HepG2 (cell line): ENCODE results near the gene AGAP1. TPM values are rescaled to one million over a fixed set of nuclear protein-coding genes. Genes with fewer than 3 reads are reported as not detected.

Experiments used
- ATAC-seq: fragments of 200-7000 bp; cut with Tn5 transposase; 3 replicates; pipeline ENCODE4 v1.9.1; 2020; ENCODE audit warnings: mild to moderate bottlenecking, moderate library complexity
- BruUV-seq: library from RNA; stranded (reverse); fragments of 400-500 nt; replicated peaks from 2 replicates; lab custom pipeline; 2021; lab: Mats Ljungman, UMichigan
- CTCF ChIA-PET: fragments of 300-600 bp; formaldehyde crosslinking; extraction: SDS; loops from one replicate; lab custom pipeline; 2021; ENCODE audit warnings: low total read pairs, inconsistent platforms, low intra/inter-chr PET ratio; lab: Yijun Ruan, JAX
- POLR2A ChIA-PET: fragments of 350-600 bp; sonication (Branson Sonifier 250); formaldehyde crosslinking; loops from one replicate; lab custom pipeline; 2020; ENCODE audit warnings: antibody characterized with exemption, inconsistent platforms; lab: Yijun Ruan, JAX
- DNase-seq: peaks from one replicate; pipeline ENCODE4 v3.0.0-alpha.2; 2015; ENCODE audit warnings: low spot score
- FAIRE-seq: peaks from 3 replicates; lab custom pipeline; 2011; peaks lifted over from hg19 to GRCh38; lab: Jason Lieb, UNC
- H2AFZ ChIP-seq: one replicate; pipeline ENCODE4 v1.6.1; 2011; ENCODE audit warnings: low read length, inconsistent platforms
- H3K27ac ChIP-seq: fragments of 300-600 bp; 3 replicates; pipeline ENCODE4 v1.8.0; 2011; ENCODE audit warnings: mixed run types, mild to moderate bottlenecking, mixed read lengths, low read length, inconsistent platforms; ENCODE audit not compliant: insufficient read depth; ENCODE audit errors: extremely low read length
- H3K27me3 ChIP-seq, 2 experiments: fragments of 200-600 bp in 1 of 2; 2 replicates in 1 of 2; 3 replicates in 1 of 2; pipeline versions ENCODE4 v1.6.0 to v1.8.0; 2011; ENCODE audit warnings: low read length in 2 of 2, mild to moderate bottlenecking in 2 of 2, moderate library complexity in 2 of 2, inconsistent platforms in 1 of 2; ENCODE audit not compliant: insufficient read depth in 2 of 2, control insufficient read depth in 1 of 2
- H3K36me3 ChIP-seq, 2 experiments: fragments of 200-600 bp in 1 of 2; replicated peaks in 1 of 2; 2 replicates in 1 of 2; 3 replicates in 1 of 2; pipeline versions ENCODE4 v1.5.1 to v1.8.0; 2011; ENCODE audit warnings: low read length in 2 of 2, inconsistent platforms in 1 of 2; ENCODE audit not compliant: insufficient read depth in 2 of 2, control insufficient read depth in 1 of 2
- H3K4me1 ChIP-seq: 2 replicates; pipeline ENCODE4 v1.5.1; 2012; ENCODE audit warnings: low read length, inconsistent platforms; ENCODE audit not compliant: insufficient read depth
- H3K4me2 ChIP-seq: 2 replicates; pipeline ENCODE4 v1.6.0; 2011; ENCODE audit warnings: low read depth, low read length, inconsistent platforms
- H3K4me3 ChIP-seq, 3 experiments: fragments of 200-600 bp in 1 of 3; sonication (generic), shearing (Covaris generic) in 1 of 3; replicated peaks in 1 of 3; 2 replicates each; pipeline ENCODE4 v1.5.1; 2011 to 2016; ENCODE audit warnings: low read length in 3 of 3, inconsistent platforms in 2 of 3, low read depth in 2 of 3, mild to moderate bottlenecking in 2 of 3, control low read depth in 1 of 3, mixed read lengths in 1 of 3; ENCODE audit not compliant: insufficient read depth in 1 of 3
- H3K79me2 ChIP-seq: one replicate; pipeline ENCODE4 v1.6.1; 2011; ENCODE audit warnings: low read length, inconsistent platforms; ENCODE audit not compliant: insufficient read depth
- H3K9ac ChIP-seq: 2 replicates; pipeline ENCODE4 v1.6.0; 2011; ENCODE audit warnings: mild to moderate bottlenecking, low read depth, low read length, inconsistent platforms; ENCODE audit not compliant: insufficient read depth
- H3K9me3 ChIP-seq: 2 replicates; pipeline ENCODE4 v1.5.1; 2012; ENCODE audit warnings: mild to moderate bottlenecking, low read length
- H4K20me1 ChIP-seq: 2 replicates; pipeline ENCODE4 v1.6.0; 2011; ENCODE audit warnings: inconsistent platforms, mild to moderate bottlenecking, low read length, moderate library complexity; ENCODE audit not compliant: insufficient read depth
- ARID5B ChIP-seq: IDR thresholded peaks from 2 replicates; pipeline ENCODE4 v1.4.0; 2020; ENCODE audit warnings: mild to moderate bottlenecking, missing genetic modification reagents
- IKZF1 ChIP-seq: fragments of 450-650 bp; IDR thresholded peaks from 2 replicates; pipeline ENCODE4 v1.7.1; 2016
- MAFF ChIP-seq: IDR thresholded peaks from 2 replicates; pipeline ENCODE4 v1.6.1; 2011; ENCODE audit warnings: low read depth, low read length, improper control_type of control experiment
- MED13 ChIP-seq: sonication (generic); formaldehyde crosslinking; IDR thresholded peaks from 2 replicates; pipeline ENCODE4 v1.5.0; 2020; ENCODE audit warnings: missing genetic modification reagents
- NR2C2 ChIP-seq: sonication (generic); formaldehyde crosslinking; IDR thresholded peaks from 2 replicates; pipeline ENCODE4 v1.4.0; 2020; ENCODE audit warnings: missing genetic modification reagents, mild to moderate bottlenecking, moderate library complexity, borderline replicate concordance
- PRDM4 ChIP-seq: sonication (generic); formaldehyde crosslinking; IDR thresholded peaks from 2 replicates; pipeline ENCODE4 v1.9.0; 2021; ENCODE audit warnings: missing genetic modification reagents, borderline replicate concordance
- SIN3A ChIP-seq: IDR thresholded peaks from 2 replicates; pipeline ENCODE4 v1.6.1; 2011; ENCODE audit warnings: low read depth, mild to moderate bottlenecking, control low read depth, low read length, borderline replicate concordance
- SIX4 ChIP-seq: sonication (generic); formaldehyde crosslinking; IDR thresholded peaks from 2 replicates; pipeline ENCODE4 v1.4.0; 2020; ENCODE audit warnings: missing genetic modification reagents
- SP4 ChIP-seq: sonication (generic); formaldehyde crosslinking; IDR thresholded peaks from 2 replicates; pipeline ENCODE4 v1.8.1; 2023; ENCODE audit warnings: mild to moderate bottlenecking, missing genetic modification reagents
- ZBTB14 ChIP-seq: sonication (generic); formaldehyde crosslinking; IDR thresholded peaks from 2 replicates; pipeline ENCODE4 v1.4.0; 2020; ENCODE audit warnings: missing genetic modification reagents
- ZBTB34 ChIP-seq: sonication (generic); formaldehyde crosslinking; IDR thresholded peaks from 2 replicates; pipeline ENCODE4 v1.8.0; 2022; ENCODE audit warnings: mild to moderate bottlenecking, missing genetic modification reagents
- ZFAT ChIP-seq: sonication (generic); formaldehyde crosslinking; conservative IDR thresholded peaks from 2 replicates; pipeline ENCODE4 v1.8.1; 2023; ENCODE audit warnings: missing genetic modification reagents, inconsistent platforms
- ZFP62 ChIP-seq: sonication (generic); formaldehyde crosslinking; IDR thresholded peaks from 2 replicates; pipeline ENCODE4 v1.4.0; 2020; ENCODE audit warnings: missing genetic modification reagents
- ZNF124 ChIP-seq: sonication (generic); formaldehyde crosslinking; IDR thresholded peaks from 2 replicates; pipeline ENCODE4 v1.4.0; 2020; ENCODE audit warnings: missing genetic modification reagents
- ZSCAN12 ChIP-seq: sonication (generic); formaldehyde crosslinking; IDR thresholded peaks from 2 replicates; pipeline ENCODE4 v1.9.0; 2021; ENCODE audit warnings: mild to moderate bottlenecking, missing genetic modification reagents
- WGBS: methylation state at CpG from one replicate; pipeline ENCODE4 v1.1.6; 2017; ENCODE audit warnings: low lambda C conversion rate; 5-methylcytosine and 5-hydroxymethylcytosine counted together
- in situ Hi-C: cut with HindIII; loops from 2 replicates; pipeline ENCODE4 v1.10.0; 2017; ENCODE audit warnings: low pct_unique_long_range_greater_than_20kb; ENCODE audit not compliant: extremely low pct_ligation_motif_present
- intact Hi-C: fragments of 100-400 bp; cut with micrococcal nuclease; formaldehyde crosslinking; loops from one replicate; pipeline ENCODE4 v1.10.0; 2022; ENCODE audit not compliant: unreplicated experiment
- polyA plus RNA-seq, 8 experiments: library from polyadenylated mRNA; depleted of rRNA in 3 of 8; stranded (reverse) in 7 of 8; unstranded in 1 of 8; fragments of >200 nt; fragmentation: Illumina TruSeq in 4 of 8; extraction: Trizol in 4 of 8; gene quantifications; 2 replicates each; pipeline versions ENCODE4 v1.2.1 to v1.2.3, GENCODE V29; 2011 to 2016; ENCODE audit warnings: low read depth in 4 of 8, missing spikeins in 1 of 8, mixed read lengths in 1 of 8; ENCODE audit not compliant: insufficient read depth in 1 of 8
- total RNA-seq, 5 experiments: library from RNA; depleted of rRNA; stranded (reverse); fragments of >200 nt; fragmentation: Illumina TruSeq; extraction: Trizol; gene quantifications; 2 replicates each; pipeline ENCODE4 v1.2.3, GENCODE V29; 2016; ENCODE audit warnings: low read depth in 1 of 5

AGAP1 gene
- total and polyA plus RNA-seq, 2 of the 13 experiments (the other 11 are each of a cell fraction or from before 2014, with no cell fraction given), result 21.2 to 32.7 TPM

DNA sequence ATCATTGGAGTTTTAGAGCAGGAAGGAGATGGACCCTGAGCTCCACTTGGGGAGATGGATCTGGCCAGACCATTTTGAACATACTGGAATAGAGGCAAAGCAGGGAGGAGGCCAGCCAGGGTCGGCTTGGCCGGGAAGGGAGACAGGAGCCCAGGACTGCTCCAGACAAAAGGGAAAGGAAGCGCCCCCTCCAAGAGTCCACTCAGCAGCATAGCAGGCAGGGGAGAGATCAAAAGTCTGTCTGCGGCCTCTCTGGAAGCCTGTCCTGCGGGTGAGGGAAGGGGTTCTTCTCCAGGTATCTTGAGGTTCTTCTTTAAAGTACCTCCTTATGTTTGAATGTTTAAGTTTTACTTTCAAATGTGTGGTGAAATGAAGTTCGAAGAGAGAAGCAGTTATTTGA lies 548.2 kb downstream of the AGAP1 start:
- CTCF ChIA-PET, result no interaction called here
- H3K27ac ChIP-seq, result no peak overlapping the region
- no peak for FAIRE-seq
- H3K79me2 ChIP-seq, result no peaks in the 10 kb centered on the region
- intact Hi-C loops, result no loop called here
- POLR2A ChIA-PET, result no interaction called here
- no TSS peak for BruUV-seq
- no peaks in the 10 kb centered on the region for H3K4me1 ChIP-seq
- H2AFZ ChIP-seq, result no peak overlapping the region
- in situ Hi-C loops, result no loop called here
- 95% methylated on average over 6 of the region's 6 CpGs for WGBS
- no peak overlapping the region for H3K4me3 ChIP-seq
- H3K9me3 ChIP-seq, result no peaks in the 10 kb centered on the region
- H3K4me2 ChIP-seq, result no peak overlapping the region
- H3K27me3 ChIP-seq, result no peaks in the 10 kb centered on the region
- no peak overlapping the region for H3K9ac ChIP-seq
- H4K20me1 ChIP-seq, result no peaks in the 10 kb centered on the region; the same call in 1 of the 2 replicates
- ATAC-seq, result no peak
- peaks cover 20 to 29% of the 10 kb centered on the region in 2 experiments for H3K36me3 ChIP-seq
- DNase-seq, result no peak
- no peak for TF ChIP-seq SIX4 (CRISPR knock-in tag)
- no peak for TF ChIP-seq ZNF124 (CRISPR knock-in tag)
- TF ChIP-seq MED13 (CRISPR knock-in tag), result no peak
- no peak for TF ChIP-seq IKZF1
- no peak for TF ChIP-seq ARID5B (CRISPR knock-in tag)
- TF ChIP-seq ZSCAN12 (CRISPR knock-in tag), result no peak
- no peak for TF ChIP-seq ZFAT (CRISPR knock-in tag)
- TF ChIP-seq ZFP62 (CRISPR knock-in tag), result no peak
- no peak for TF ChIP-seq ZBTB14
- no peak for TF ChIP-seq PRDM4 (CRISPR knock-in tag)
- TF ChIP-seq SIN3A, result no peak
- TF ChIP-seq MAFF, result no peak
- no peak for TF ChIP-seq NR2C2
- no peak for TF ChIP-seq ZBTB34
- TF ChIP-seq SP4 (CRISPR knock-in tag), result no peak
